GM10266 (cell line): ENCODE measurements around the gene COL23A1.

Experiments
- DNase-seq: peaks from one replicate; pipeline ENCODE4 v3.0.0; 2012; ENCODE audit errors: extremely low spot score
- CTCF ChIP-seq: IDR thresholded peaks from 2 replicates; pipeline ENCODE4 v1.5.1; 2012; ENCODE audit warnings: mild to moderate bottlenecking, low read depth; ENCODE audit not compliant: control insufficient read depth, insufficient read depth; ENCODE audit errors: missing control alignments

The COL23A1 gene

GRCh38 chr5:178547052-178547666, 43.0 kb downstream of the COL23A1 start:
- TF ChIP-seq CTCF = no peak
- no peak for DNase-seq

- no peak for TF ChIP-seq CTCF
- no peak for DNase-seq
These were observed 43.5 kb downstream of the COL23A1 start for GRCh38 chr5:178546675-178547033.

GRCh38 chr5:178545941-178546674, 44.1 kb downstream of the COL23A1 start:
- DNase-seq = no peak

GRCh38 chr5:178545176-178545575, 45.0 kb downstream of the COL23A1 start:
- DNase-seq = no peak
- TF ChIP-seq CTCF = no peak

More at GRCh38 chr5:178545941-178546674, 44.1 kb downstream of the COL23A1 start:
- TF ChIP-seq CTCF = no peak

- TF ChIP-seq CTCF = no peak
- DNase-seq = no peak
These were observed 45.9 kb downstream of the COL23A1 start for GRCh38 chr5:178544166-178544834.

- no peak for DNase-seq
- TF ChIP-seq CTCF = no peak
These were observed 47.7 kb downstream of the COL23A1 start for GRCh38 chr5:178542455-178542854.

GRCh38 chr5:178540526-178540925, 49.7 kb downstream of the COL23A1 start:
- DNase-seq = no peak
- no peak for TF ChIP-seq CTCF
